GM18498 (cell line): ENCODE data around the gene NFKB2.

Experiments used
- ATAC-seq: cut with Tn5 transposase; IDR thresholded peaks from one replicate; pipeline ENCODE4 v1.9.1; 2021; ENCODE audit warnings: mild to moderate bottlenecking, moderate library complexity; ENCODE audit not compliant: unreplicated experiment

Gene NFKB2

DNA sequence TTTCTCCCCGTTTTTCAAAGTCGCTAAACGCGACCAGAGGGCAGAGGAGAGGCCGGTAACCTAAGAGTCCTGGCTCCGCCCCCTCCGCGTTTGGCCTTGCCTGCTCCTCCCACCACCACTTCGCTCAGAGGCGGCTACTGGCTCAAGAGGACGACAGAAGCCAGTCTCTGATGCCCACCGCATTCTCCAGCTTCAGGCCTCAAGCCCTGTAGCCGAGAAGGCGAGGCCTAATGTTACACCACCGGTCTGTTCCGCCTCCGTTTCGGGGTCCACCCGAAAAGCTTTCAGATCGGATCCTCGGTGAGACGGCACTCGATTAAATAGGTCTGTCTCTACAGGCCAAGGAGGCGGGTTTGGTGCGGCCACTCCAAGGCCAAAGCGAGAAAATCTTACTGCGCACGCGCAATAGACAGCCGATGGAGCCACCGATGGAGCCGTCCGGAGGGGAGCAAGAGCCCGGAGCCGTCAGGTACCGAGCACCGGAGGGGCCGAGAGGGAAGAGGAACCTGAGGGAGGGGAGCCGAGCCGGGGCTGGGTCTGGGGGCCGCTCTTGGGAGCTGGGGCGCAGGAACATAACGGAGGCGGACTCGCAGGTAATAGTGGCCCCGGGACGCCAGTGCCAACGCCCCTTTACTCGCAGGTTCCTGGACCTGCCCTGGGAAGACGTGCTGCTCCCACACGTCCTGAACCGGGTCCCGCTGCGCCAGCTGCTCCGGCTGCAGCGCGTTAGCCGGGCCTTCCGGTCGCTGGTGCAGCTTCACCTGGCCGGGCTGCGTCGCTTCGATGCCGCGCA lies 25.4 kb downstream of the NFKB2 start, which contains the start of gene FBXL15:
Gene FBXL15, plus strand, starts transcription at position 123 of the 793 bp plus-strand sequence. Its CDS starts 294 bp downstream, at position 417.
- ATAC-seq, result peak; percentile 71

DNA sequence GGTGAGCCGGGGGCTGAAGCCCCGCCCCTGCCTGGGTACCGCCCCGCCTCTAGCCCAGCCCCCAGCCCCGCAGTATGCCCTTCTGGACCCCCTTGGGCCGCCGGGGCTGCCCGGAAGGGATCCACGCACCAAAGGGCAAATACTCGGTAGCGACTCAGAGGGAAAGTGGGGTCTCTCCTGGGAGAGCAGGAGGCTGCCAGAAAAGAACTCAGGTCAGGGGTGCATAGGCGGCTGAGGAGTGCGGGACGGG lies 25.9 kb downstream of the NFKB2 start:
- ATAC-seq, result no peak

- ATAC-seq, result peak; percentile 2
Observed at GRCh38 chr10:102421757-102422512, 26.4 kb downstream of the NFKB2 start.

- ATAC-seq, result peak; percentile 34
Observed at GRCh38 chr10:102422545-102423129, 27.1 kb downstream of the NFKB2 start.

DNA sequence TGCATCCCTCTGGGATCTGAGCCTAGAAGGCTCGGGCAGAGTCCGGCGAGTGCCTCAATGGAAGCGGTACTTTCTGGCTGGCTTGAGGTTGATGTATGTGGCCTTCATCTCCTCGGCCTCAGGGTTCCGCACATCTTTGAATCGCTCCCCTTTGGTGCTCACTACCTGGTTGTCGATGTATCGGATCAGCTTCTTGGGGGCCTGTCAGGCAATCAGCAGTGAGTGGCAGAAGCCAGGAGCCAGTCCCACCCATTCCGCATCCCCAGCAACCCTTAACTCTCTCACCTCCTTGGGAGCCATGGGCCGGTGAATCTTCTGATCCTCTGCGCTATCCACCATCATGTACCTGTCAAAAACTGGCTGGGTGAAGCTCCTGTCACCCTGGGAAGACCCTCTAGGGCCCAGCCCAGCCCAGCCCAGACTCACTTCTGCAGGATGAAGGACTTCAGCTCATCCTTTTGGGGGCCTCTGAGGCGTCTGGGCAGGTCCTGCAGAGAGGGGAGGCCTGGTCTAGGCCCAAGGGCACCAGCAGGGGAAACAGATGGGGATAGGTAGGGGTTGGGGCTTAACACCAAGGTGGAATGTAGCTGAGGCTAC lies 28.0 kb downstream of the NFKB2 start:
- no peak for ATAC-seq

DNA sequence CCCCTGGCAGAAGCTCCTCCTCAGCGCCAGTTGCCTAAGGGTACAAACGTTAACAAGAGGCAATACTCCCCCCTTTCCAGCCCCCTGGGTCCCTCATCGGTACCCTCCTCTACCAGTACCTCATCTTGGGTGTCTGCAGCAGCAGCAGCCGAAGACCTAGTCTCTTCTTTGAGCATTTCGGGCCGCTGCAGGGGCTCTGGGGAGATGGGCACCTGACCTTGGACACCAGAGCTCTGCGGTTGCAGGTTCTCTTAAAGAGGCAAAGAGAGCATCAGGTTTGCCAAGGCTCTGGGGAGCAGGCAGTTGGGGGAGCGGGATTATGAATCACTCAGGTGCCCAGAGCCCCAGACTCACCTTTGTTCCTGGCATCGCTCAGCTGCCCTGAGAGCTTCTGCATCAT lies 28.6 kb downstream of the NFKB2 start:
- no peak for ATAC-seq

- no peak for ATAC-seq
Observed at GRCh38 chr10:102424916-102425315, 29.4 kb downstream of the NFKB2 start.

DNA sequence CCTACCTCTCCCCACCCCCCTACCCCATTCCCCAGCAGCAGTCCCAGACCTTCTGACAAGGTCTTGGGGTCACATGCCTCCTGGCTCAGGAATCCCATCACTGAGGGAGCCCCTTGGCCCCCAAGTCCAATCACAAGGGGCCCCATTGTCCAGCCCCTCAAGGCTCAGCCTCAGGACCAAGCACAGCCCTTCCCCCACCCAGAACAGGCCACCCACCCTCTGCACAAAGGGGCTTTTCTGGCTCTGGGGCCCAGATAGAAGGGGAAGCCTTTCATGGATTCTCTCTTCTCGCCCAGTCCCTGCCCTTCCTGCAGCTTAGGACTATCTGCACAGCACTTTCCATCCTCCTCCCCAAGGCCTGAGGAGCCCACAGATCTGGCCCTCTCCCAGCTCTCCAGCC lies 29.9 kb downstream of the NFKB2 start:
- ATAC-seq, result no peak

GRCh38 chr10:102426803-102427287 lies 31.3 kb downstream of the NFKB2 start:
- no peak for ATAC-seq

- no peak for ATAC-seq
Observed at GRCh38 chr10:102429468-102429867, 34.0 kb downstream of the NFKB2 start.

DNA sequence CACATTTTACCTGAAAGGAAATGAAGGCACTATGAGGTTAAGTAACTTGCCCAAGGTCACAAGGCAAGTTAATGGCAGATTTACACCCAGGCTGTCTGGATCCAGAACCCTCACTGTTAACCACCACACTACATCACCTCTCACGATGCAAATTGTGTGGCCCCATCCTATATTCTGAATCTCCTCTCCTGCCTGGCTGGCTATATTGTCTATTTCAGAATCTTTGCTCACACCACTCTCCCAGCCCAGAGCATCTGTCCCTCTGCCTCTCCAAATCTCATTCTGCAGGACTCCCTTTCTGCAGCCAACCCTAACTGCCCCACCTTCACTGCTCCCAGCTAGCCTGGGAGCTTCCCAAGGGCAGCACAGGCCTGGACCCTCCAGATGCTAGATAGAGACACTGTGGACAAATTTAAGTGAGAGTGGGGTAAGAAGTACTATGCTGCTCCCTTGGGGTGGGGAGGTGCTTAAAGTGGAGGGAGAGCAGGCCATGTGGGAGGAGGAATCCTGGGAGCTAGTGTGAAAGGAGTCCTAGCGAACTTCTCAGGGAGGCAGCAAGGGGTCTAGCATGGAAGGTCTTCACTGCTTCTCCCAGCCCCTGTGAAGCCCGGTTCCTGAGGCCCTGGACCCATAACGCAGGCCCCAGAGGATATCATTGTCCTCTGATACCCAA lies 36.1 kb downstream of the NFKB2 start:
- ATAC-seq, result no peak

DNA sequence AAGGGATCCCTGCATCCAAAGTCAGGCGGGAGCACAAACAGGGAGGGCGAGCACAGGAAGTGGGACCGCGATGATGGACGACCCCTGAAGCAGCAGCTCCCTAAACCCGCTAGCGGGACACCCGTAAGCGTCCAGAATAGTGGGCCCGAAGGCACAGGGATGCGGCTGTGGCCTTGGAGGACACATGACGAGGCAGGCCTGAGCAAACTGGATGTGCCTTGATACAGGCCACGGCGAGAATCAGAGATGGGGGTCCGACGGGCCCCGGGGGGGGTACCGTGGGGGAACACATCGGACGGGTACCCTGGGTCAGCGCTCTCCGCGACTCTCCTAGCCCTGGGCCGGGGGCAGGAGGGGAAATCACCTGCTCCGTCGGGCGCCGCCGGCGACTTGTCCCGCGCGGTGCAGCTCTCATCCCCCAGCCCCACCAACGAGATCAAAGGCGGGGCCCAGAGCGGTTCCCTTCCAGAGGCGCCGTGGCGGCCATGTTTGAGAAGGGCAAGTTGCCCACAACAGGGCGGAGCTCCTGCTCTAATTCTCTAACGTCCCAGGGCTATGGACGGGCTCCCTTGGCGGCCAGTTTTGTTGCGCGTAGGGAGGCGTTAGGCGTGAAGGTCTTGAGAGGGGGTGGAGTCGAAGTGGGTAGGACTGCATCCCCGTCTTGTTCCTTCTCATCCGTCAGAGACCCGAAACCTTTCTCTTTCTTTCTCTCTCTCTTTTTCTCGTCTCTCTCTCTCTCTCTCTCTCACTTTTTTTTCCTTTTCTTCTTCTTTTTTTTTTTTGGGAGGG lies 36.9 kb downstream of the NFKB2 start, which contains the start of gene CUEDC2:
Gene CUEDC2, minus strand, starts transcription at position 413 of the 789 bp plus-strand sequence. CDS start 7,386 bp downstream, outside the sequence.
- ATAC-seq, result peak; percentile 88

DNA sequence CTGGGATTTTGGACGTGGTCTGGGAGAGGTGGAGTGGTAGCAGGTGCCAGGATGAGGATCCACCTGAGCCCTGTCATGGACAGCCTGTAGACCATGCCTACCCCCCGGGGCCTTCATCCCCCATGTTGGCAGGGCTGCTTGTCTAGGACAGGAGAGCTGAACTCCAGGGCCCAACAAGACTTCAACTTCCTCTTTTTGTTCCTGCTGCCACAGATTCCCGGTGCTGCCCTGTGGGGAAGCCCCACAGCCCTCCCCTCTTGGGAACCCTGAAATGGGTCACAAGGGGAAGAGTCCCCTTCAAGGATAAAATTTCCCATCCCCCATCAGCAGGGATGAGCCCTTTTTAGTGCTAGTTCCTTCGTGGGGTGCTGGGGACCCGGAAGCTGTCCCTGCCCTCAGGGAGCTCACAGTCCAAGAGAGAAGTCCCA lies 38.1 kb downstream of the NFKB2 start:
- ATAC-seq, result no peak

DNA sequence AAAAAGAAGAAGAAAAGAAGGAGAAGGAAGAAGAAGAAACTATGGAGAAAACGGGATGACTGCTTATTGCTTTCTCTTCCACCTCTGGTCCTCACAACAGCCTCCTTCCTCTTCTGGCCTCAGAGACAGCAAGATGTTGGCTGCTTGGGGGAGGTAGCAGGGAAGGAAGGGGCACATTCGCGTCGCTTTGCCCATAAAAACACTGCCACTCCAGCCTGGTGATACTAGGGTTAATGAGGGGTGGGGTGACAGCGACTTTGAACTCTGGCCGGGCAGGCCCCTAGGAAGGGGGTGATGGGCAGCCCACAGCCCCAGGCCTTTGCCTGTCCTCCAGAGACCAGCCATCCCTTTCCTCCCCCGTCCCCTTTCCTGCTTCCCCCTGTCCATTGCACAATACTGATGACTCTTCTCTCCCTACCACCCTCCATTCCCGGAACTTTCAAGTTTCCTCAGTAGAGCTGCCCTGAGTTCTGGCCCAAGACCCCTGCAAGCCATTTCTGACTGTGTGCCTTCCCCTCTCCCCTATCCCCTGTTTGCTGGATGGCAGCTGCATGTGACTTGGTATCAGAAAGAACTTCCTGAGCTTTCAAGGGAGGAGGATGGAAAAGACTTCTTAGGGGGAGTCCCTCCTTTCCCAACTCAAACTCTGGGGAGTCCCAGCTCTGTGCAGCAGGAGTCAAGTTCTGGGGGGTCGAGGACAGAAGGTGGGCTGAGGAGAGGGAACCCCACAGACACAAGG lies 39.1 kb downstream of the NFKB2 start:
- no peak for ATAC-seq

- no peak for ATAC-seq
Observed at GRCh38 chr10:102435133-102435497, 39.6 kb downstream of the NFKB2 start.

GRCh38 chr10:102435529-102436233 lies 40.2 kb downstream of the NFKB2 start:
- ATAC-seq, result no peak

- ATAC-seq, result no peak
Observed at GRCh38 chr10:102436312-102436711, 40.8 kb downstream of the NFKB2 start.

DNA sequence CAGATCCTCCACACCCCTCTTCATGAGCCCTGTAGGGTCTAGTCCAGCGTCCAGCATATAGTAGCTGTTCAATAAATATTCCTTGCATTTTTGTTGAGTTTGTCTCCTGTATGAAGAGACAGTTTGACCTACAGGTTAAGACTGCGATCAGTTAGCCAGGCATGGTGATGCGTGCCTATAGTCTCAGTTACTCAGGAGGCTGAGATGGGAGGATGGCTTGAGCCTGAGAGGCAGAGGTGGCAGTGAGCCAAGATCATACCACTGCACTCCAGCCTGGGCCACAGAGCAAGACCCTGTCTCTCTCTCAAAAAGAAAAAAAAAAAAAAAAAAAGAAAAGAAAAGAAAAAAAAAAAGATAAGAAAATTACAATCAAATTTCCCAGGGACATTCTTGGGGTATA lies 42.0 kb downstream of the NFKB2 start:
- no peak for ATAC-seq

GRCh38 chr10:102438374-102438773 lies 42.9 kb downstream of the NFKB2 start:
- no peak for ATAC-seq
